GM21723 (cell line): ENCODE measurements around the gene ATOSB.
A peak's percentile ranks its signal among the peaks of the same experiment; 100 is the strongest.

ENCODE experiments used
- ATAC-seq: cut with Tn5 transposase; IDR thresholded peaks from one replicate; pipeline ENCODE4 v1.9.1; 2021; ENCODE audit warnings: mild to moderate bottlenecking, moderate library complexity; ENCODE audit not compliant: unreplicated experiment

Gene ATOSB

GRCh38 chr9:35089434-35089833 lies 26.2 kb downstream of the ATOSB start:
- no peak for ATAC-seq

- ATAC-seq = no peak
Measured at GRCh38 chr9:35085078-35085477, 30.6 kb downstream of the ATOSB start.

GRCh38 chr9:35079426-35080341 lies 36.0 kb downstream of the ATOSB start, which contains the start of gene FANCG:
Gene FANCG (minus strand): TSS chr9:35079942. CDS start chr9:35079524, 418 bp downstream.
- peak; percentile 92 for ATAC-seq

- ATAC-seq = no peak
Measured at GRCh38 chr9:35079041-35079425, 36.6 kb downstream of the ATOSB start.

GRCh38 chr9:35078066-35078465 lies 37.6 kb downstream of the ATOSB start:
- ATAC-seq = no peak

GRCh38 chr9:35076848-35077247 lies 38.8 kb downstream of the ATOSB start:
- no peak for ATAC-seq

GRCh38 chr9:35075358-35075757 lies 40.3 kb downstream of the ATOSB start:
- no peak for ATAC-seq

- no peak for ATAC-seq
Measured at GRCh38 chr9:35074791-35075190, 40.9 kb downstream of the ATOSB start.

GRCh38 chr9:35074141-35074540 lies 41.5 kb downstream of the ATOSB start:
- no peak for ATAC-seq

- ATAC-seq = no peak
Measured at GRCh38 chr9:35073279-35073612, 42.4 kb downstream of the ATOSB start.

GRCh38 chr9:35072461-35073278 lies 43.0 kb downstream of the ATOSB start, which contains the start of gene VCP:
Gene VCP (minus strand): TSS chr9:35072625. CDS start chr9:35072353, 272 bp downstream.
- ATAC-seq = peak; percentile 88

GRCh38 chr9:35071814-35072460 lies 43.7 kb downstream of the ATOSB start:
- ATAC-seq = peak; percentile 53

GRCh38 chr9:35070823-35071813 lies 44.5 kb downstream of the ATOSB start:
- ATAC-seq = no peak

GRCh38 chr9:35069020-35069419 lies 46.6 kb downstream of the ATOSB start:
- no peak for ATAC-seq

GRCh38 chr9:35067056-35067455 lies 48.6 kb downstream of the ATOSB start:
- no peak for ATAC-seq

GRCh38 chr9:35060548-35061207 lies 55.0 kb downstream of the ATOSB start:
- no peak for ATAC-seq

GRCh38 chr9:35059438-35059837 lies 56.2 kb downstream of the ATOSB start:
- ATAC-seq = no peak

- ATAC-seq = no peak
Measured at GRCh38 chr9:35057271-35057620, 58.4 kb downstream of the ATOSB start.

- ATAC-seq = no peak
Measured at GRCh38 chr9:35056571-35057270, 58.9 kb downstream of the ATOSB start.
